HG03558 (cell line): ENCODE data around the gene ZNF205.
"Not testable (repeated sequence)": the region's sequence is repeated elsewhere in the genome, so short reads cannot be mapped to it uniquely, and the experiment has no call there.

ENCODE experiments used
- ATAC-seq: cut with Tn5 transposase; IDR thresholded peaks from one replicate; pipeline ENCODE4 v1.9.1; 2021; ENCODE audit warnings: moderate number of reproducible peaks; ENCODE audit not compliant: unreplicated experiment; ENCODE audit errors: extremely low read depth

The ZNF205 gene

GRCh38 chr16:3112058-3112880 is at the start of gene ZNF205:
Gene ZNF205 (plus strand): TSS chr16:3112586. CDS start chr16:3113431, 845 bp downstream.
- ATAC-seq = no peak

DNA sequence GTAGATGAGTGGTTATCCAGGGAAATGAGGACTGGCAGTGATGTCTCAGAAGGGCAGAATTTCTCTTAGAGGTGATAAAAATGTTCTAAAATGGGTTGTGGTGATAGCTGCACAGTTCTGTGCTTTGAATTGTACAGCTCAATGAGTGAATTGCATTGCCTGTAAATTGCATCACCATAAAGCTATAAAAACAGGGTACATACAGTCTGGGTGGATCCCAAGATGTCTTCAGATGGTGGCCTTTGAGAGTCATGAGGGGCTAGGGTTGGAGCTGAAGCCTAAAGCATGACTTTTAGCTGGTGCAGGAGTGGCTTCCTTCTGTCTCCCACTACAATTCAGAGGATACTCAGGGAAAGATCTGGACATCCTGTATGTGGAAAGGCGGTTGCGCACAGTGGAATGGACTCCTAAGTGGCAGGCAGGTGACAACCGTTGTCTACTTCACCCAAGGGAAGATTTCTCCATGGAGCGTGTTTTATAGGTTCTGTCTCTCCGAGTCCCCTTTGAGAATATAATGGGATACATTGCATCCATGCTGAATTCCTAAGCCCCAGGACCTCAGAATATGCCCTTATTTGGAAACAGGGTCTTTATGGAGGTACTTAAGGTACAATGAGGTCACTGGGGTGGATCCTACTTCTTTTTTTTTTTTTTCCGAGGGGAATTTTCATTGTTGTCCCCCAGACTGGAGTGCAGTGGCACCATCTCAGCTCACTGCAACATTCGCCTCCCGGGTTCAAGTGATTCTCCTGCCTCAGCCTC is 48.6 kb upstream of the ZNF205 start:
- no peak for ATAC-seq

GRCh38 chr16:3065069-3065741 is 47.2 kb upstream of the ZNF205 start, which contains the start of gene IL32:
Gene IL32 (plus strand): TSS chr16:3065640. CDS start chr16:3065812, 172 bp downstream.
- no peak for ATAC-seq

DNA sequence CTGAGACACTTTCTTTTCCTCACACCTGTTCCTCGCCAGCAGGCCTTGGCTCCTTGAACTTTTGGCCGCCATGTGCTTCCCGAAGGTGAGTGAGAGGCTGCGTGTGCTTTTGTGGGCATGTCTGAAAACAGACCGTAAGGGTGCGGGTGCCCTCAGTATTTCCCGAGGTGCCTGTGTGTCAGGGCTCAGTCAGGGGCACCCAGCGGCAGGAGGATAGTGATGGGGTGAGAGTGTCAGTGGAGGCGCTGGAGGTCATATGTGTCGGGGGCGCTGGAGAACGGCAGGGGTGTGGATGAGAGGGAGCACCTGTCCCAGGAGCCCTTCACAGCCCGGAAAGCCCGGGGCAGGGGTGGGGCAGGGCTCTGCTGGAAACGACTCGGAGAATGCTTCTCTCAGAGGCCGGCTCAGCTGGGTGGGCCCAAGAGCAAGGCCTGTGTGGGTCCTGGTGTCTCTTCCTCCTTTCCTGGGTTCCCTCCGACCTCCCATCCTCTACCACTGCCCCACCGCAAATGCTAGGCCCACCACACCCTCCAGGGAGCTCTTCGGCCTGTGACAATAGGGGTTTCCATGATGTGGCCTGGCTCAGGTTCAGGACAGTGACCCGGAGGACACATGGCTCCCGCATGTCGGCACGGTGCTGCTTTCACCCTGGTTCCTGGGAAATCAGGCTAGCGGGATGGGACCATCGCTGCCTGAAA is 46.5 kb upstream of the ZNF205 start:
- no peak for ATAC-seq

- ATAC-seq = no peak
Measured at GRCh38 chr16:3066440-3066748, 46.0 kb upstream of the ZNF205 start.

DNA sequence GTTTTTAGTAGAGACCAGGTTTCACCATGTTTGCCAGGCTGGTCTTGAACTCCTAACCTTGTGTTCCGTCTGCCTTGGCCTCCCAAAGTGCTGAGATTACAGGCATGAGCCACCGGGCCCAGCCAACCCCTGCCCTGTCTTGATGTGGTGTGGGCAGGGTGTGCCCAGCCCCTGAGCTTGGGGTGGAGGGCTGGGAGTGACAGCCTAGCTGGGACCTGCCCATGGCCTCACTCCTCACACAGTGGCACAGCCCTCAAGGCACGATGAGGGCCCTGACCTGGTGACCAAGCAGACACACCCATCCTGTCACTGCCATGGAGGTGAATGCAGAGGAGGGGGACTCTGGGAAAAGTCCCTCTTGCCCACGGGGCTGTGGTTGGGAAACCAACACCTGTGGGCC is 43.9 kb upstream of the ZNF205 start:
- ATAC-seq = no peak

- not testable (repeated sequence) for ATAC-seq
Measured at GRCh38 chr16:3069146-3069545, 43.2 kb upstream of the ZNF205 start.

- ATAC-seq = no peak
Measured at GRCh38 chr16:3070608-3071111, 41.7 kb upstream of the ZNF205 start.

- ATAC-seq = no peak
Measured at GRCh38 chr16:3071655-3072054, 40.7 kb upstream of the ZNF205 start.

DNA sequence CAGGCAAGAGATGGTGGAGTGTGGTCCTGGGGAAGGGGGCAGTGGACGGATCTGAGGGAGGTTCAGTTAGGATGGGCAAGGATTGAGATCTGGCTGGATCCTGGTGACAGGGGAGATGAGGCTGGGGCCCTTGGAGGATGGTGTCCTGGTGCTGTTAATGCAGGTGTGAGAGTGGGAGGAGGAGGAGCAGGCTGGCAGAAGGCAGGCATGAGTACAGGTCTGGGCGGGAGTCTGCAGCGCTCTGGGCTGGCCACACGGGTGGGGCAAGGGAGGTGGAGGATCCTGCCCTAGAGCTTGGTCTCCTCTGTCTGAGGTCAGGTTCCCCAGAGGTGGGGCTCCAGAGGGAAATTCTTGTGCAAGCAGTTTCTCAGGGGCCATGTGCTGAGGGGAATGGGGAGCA is 40.2 kb upstream of the ZNF205 start:
- ATAC-seq = not testable (repeated sequence)

DNA sequence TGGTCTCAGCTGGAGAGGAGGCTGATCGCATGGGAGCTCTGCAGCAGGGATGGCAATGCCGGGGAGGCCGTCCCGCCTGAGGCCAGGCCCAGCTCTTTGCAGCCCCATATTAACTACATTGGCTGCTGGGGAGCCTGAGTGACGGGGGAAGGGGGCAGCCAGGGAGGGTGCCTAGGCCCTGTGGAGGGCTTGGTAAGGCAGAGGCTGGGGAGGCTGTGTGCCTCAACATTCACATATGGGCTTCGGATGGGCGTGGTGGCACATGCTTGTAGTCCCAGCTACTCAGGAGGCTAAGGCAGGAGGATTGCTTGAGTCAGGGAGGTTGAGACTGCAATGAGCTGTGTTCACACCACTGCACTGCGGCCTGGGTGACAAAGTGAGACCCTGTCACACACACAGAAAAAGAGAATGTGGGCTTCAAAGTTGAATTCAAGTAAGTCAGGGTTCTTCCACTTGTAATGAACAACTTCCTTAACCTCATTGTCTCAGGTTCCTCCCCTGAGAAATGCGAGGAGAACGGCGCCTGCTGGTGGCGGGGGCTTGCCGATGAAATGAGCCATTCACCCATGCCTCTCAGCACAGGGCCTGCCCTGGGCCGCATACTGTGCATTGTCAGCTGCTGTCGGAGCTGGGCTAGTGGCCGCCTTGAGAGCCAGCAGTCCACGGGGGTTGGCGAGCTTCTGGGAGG is 39.7 kb upstream of the ZNF205 start:
- ATAC-seq = not testable (repeated sequence)

DNA sequence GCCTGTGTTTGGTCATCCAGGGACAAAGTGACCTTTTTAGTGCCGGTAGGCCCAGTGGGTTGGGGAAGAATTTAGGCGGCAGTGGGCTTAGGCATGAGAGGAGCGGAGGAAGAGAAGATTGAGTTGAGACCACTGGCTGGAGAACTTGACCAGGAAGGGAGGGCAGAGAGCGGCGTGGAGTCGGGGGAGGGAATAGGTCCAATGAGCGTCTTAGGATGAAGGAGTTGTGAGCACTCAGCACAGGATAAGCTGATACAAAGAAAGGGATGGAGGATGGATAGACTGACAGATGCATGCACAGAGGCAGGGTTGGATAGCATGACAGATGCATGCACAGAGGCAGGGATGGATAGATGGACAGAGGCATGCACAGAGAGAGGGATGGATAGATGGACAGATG is 38.9 kb upstream of the ZNF205 start:
- ATAC-seq = no peak

DNA sequence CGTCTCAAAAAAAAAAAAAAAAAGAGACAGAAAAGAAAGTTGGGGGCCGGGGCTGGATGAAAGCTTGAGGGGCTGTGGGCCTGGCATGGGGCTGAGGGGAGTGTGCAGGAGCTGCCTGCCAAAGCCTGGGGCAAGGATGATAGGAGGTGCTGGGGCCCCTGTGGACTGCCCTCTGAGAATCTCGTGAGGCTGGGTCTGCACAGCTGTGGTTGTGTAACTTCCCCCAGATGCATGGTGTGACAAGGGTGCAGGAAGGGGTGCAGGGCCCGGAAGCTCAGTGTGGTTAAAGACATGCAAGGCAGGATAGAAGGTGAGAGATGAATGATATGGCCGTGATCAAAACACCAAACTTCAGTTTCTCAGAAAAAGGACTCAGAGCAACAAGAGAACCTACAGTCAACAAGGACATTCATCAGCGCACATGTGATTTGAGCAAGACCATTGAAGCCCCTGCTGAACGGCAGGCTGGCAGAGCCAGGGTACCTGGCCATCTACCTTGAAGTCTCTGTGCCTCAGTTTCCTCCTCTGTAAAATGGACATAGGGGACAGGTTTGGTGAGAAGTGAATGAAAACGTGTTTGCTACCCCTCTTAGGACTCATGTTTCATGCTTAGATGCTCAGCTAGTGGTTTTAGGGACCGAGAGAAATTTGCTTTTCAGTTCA is 37.4 kb upstream of the ZNF205 start:
- no peak for ATAC-seq

GRCh38 chr16:3075523-3075915 is 36.9 kb upstream of the ZNF205 start:
- ATAC-seq = no peak

DNA sequence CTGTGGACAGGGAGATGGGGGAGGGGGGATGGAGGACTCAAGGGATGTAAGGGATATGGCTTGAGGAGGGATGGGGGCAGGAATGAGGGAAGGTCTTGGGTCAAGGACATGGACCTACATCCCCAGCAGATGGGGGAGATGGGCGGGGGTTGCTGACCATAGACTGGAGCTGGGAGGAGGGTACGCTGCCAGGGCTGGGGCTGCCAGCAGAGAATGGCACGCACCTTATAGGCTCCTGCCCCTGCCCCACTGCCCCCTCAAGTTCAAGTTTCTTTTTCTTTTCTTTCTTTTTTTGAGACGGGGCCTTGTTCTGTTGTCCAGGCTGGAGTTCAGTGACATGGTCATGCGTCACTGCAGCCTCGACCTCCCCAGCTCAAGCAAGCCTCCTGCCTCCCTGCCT is 36.4 kb upstream of the ZNF205 start:
- not testable (repeated sequence) for ATAC-seq

GRCh38 chr16:3076577-3076976 is 35.8 kb upstream of the ZNF205 start:
- ATAC-seq = no peak

DNA sequence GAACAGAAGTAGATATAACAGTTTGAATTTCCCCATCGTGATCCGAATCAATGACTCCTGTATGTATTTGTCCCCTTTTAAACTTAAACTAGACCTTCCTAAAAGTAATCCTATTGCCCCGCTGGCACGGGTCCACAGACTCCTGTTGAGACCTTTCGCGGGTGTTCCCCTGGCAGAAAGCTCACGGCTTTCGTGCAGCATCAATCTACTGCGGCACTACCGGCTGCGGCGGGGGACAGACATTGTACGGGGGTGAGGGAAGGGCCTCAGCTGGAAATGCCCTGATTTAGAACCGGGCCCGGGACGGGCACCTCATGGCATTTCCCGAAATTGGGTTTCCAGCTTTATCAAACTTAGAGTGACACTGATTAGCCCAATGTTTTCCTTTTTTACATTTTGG is 32.4 kb upstream of the ZNF205 start:
- no peak for ATAC-seq

DNA sequence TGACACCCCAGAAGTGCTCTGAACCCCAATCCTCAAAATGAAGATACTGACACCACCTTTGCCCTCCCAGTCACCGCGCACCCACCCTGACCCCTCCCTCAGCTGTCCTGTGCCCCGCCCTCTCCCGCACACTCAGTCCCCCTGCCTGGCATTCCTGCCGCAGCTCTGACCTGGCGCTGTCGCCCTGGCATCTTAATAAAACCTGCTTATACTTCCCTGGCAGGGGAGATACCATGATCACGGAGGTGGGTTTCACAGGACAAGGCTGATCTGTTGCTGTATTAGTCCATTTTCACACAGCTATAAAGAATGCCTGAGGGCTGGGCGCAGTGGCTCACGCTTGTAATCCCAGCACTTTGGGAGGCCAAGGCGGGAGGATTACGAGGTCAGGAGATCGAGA is 30.4 kb upstream of the ZNF205 start:
- ATAC-seq = not testable (repeated sequence)

GRCh38 chr16:3083408-3083807 is 29.0 kb upstream of the ZNF205 start:
- not testable (repeated sequence) for ATAC-seq
